Retinal pigment epithelial cell (primary cell): ENCODE data around the gene FNBP1L.

Source experiments
- DNase-seq: peaks from one replicate; pipeline ENCODE4 v3.0.0-alpha.2; 2010; ENCODE audit warnings: low read depth
- H3K4me3 ChIP-seq: 2 replicates; pipeline ENCODE4 v1.5.1; 2011; ENCODE audit warnings: mild to moderate bottlenecking, low read length, control low read depth, moderate library complexity
- CTCF ChIP-seq: conservative IDR thresholded peaks from 2 replicates; pipeline ENCODE4 v1.5.1; 2011; ENCODE audit warnings: low read depth, low read length, control low read depth, inconsistent platforms

FNBP1L gene

GRCh38 chr1:93504247-93505033 is 56.5 kb downstream of the FNBP1L start:
- TF ChIP-seq CTCF: no peak
- H3K4me3 ChIP-seq: no peak overlapping the region

DNA sequence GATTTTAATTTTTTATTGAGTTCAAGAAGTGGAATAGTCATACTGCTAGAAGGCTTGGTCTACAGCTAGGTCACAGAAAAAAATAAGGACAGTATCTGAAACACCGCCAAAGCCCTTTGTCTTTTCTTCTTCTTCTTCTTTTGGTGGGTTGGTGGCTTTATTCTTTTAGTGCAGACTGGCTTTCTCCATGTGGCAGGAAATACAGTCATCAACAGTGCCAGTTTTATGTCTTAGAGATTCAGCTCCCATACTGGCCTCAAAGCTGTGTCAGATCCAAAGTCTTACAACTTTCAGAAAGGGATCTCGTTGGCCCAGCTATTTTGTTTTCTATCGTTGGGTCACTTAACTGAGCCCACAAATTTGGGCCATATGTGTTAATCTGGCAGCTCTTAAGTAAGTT is 58.2 kb downstream of the FNBP1L start:
- TF ChIP-seq CTCF: no peak
- no peak overlapping the region for H3K4me3 ChIP-seq
- no peak for DNase-seq

More at GRCh38 chr1:93504247-93505033, 56.5 kb downstream of the FNBP1L start:
- DNase-seq: no peak

DNA sequence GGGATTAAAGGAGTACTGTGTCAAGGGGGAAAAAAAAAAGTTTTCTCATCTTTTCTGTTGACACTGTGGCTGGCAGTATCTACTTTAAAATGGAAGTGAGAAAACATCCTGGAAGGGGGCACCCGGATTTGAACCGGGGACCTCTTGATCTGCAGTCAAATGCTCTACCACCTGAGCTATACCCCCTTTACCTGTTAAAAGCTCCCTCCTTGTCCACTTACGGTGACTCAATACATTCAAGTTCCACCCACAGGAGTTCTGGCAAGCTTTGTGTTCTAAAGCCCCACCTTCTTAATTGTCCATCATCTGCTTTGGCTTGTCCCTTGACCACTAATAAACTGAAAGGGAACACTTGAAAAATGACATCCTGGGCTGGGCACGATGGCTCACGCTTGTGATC is 68.2 kb downstream of the FNBP1L start:
- no peak for TF ChIP-seq CTCF

DNA sequence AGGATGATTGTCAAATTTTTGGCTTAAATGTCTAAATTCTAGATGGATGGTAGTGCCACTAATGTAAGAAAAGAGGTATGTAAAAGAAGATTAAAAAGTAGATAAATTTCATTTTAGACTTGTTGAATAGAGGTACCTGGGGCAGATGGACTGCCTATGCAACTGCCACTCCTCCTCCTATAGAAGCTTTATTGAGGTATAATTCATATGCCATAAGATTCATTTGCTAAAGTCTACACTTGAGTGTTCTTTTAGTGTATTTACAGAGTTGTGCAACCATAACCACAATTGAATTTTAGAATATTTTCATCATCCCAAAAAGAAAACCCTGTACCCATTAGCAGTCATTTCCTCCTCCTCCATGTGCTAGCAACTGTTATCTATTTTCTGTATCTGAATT is 70.6 kb downstream of the FNBP1L start:
- H3K4me3 ChIP-seq: no peak overlapping the region
- DNase-seq: no peak
- no peak for TF ChIP-seq CTCF

More for the DNA sequence above, 68.2 kb downstream of the FNBP1L start:
- no peak for DNase-seq
- no peak overlapping the region for H3K4me3 ChIP-seq

DNA sequence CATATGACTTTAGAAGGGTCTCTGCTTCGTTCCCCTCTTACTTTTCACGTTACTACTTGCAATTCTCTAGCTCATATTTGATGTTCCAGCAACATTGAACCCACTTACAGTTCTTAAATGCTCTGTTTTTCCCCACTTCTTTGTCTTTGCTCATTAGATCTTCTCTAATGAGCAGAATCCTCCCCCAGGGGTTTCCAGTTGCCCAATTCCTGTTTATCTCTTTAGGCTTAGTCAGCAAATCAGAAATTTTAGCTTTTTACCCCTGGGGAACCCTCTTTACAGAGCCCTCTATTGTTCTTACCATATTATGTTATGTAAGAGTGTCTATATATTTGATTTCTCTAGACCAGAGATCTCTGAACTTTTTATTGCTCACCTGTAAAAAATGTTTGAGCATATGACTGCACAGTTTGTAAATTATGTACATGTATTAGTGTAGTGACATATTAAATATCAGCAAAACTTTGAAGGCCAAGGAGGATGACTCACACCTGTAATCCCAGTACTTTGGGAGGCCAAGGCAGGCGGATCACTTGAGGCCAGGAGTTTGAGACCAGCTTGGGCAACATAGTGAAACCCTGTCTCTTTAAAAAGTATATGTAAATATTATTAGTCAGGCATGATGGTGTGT is 71.4 kb downstream of the FNBP1L start:
- H3K4me3 ChIP-seq: no peak overlapping the region
- TF ChIP-seq CTCF: no peak
- no peak for DNase-seq

GRCh38 chr1:93521618-93522017 is 73.7 kb downstream of the FNBP1L start:
- TF ChIP-seq CTCF: no peak
- H3K4me3 ChIP-seq: no peak overlapping the region
- DNase-seq: no peak

- TF ChIP-seq CTCF: no peak
- no peak overlapping the region for H3K4me3 ChIP-seq
- DNase-seq: no peak
Observed at GRCh38 chr1:93522721-93523120, 74.8 kb downstream of the FNBP1L start.
